HepG2 (cell line): ENCODE measurements around the gene WSB1. TPM values are rescaled to one million over a fixed set of nuclear protein-coding genes. Genes with fewer than 3 reads are reported as not detected.

Experiments
- AKAP8 ChIP-seq: sonication (generic); formaldehyde crosslinking; IDR thresholded peaks from 2 replicates; pipeline ENCODE4 v1.5.1; 2020; ENCODE audit warnings: mild to moderate bottlenecking, missing genetic modification reagents
- ARNT ChIP-seq: fragments of 450-650 bp; IDR thresholded peaks from 2 replicates; pipeline ENCODE4 v1.6.1; 2017
- CHD4 ChIP-seq: fragments of 200-600 bp; sonication (generic); IDR thresholded peaks from 2 replicates; pipeline ENCODE4 v1.7.0; 2017; ENCODE audit warnings: mild to moderate bottlenecking, low read length, borderline replicate concordance
- EHMT2 ChIP-seq: fragments of 200-600 bp; sonication (generic); IDR thresholded peaks from 2 replicates; pipeline ENCODE4 v1.7.0; 2017; ENCODE audit warnings: antibody characterized with exemption, low read depth, low read length, borderline replicate concordance
- GLI4 ChIP-seq: sonication (generic); formaldehyde crosslinking; IDR thresholded peaks from 2 replicates; pipeline ENCODE4 v1.5.1; 2020; ENCODE audit warnings: missing genetic modification reagents, mild to moderate bottlenecking, moderate library complexity, borderline replicate concordance
- HDAC2 ChIP-seq: sonication (generic); formaldehyde crosslinking; IDR thresholded peaks from 2 replicates; pipeline ENCODE4 v1.4.0; 2020; ENCODE audit warnings: missing genetic modification reagents
- PHF5A ChIP-seq: IDR thresholded peaks from one replicate; pipeline ENCODE4 v1.6.1; 2018; ENCODE audit warnings: low read depth, missing genetic modification reagents; ENCODE audit not compliant: unreplicated experiment
- SKI ChIP-seq: fragments of 450-650 bp; IDR thresholded peaks from one replicate; pipeline ENCODE4 v1.6.1; 2018; ENCODE audit warnings: mild to moderate bottlenecking; ENCODE audit not compliant: partially characterized antibody
- SP1 ChIP-seq, 2 experiments: fragments of 450-650 bp in 1 of 2; sonication (generic) in 1 of 2; formaldehyde crosslinking in 1 of 2; IDR thresholded peaks; 2 replicates each; pipeline versions ENCODE4 v1.4.0 to v1.6.1; 2016 to 2020; ENCODE audit warnings: missing genetic modification reagents in 1 of 2
- TCF12 ChIP-seq, 2 experiments: fragments of 450-650 bp in 1 of 2; sonication (generic) in 1 of 2; formaldehyde crosslinking in 1 of 2; IDR thresholded peaks; 2 replicates each; pipeline versions ENCODE4 v1.6.1 to v1.8.0; 2017 to 2022; ENCODE audit warnings: antibody characterized with exemption in 1 of 2, mild to moderate bottlenecking in 1 of 2, missing genetic modification reagents in 1 of 2, moderate library complexity in 1 of 2
- U2AF2 ChIP-seq: fragments of 200-400 bp; formaldehyde crosslinking; IDR thresholded peaks from 2 replicates; pipeline ENCODE4 v1.6.1; 2017; ENCODE audit warnings: low read depth, mild to moderate bottlenecking, low read length
- ZBTB3 ChIP-seq: sonication (generic); formaldehyde crosslinking; IDR thresholded peaks from 2 replicates; pipeline ENCODE4 v1.4.0; 2020; ENCODE audit warnings: low read depth, mild to moderate bottlenecking, moderate library complexity, missing genetic modification reagents, borderline replicate concordance
- ZBTB8A ChIP-seq: sonication (generic); formaldehyde crosslinking; IDR thresholded peaks from 2 replicates; pipeline ENCODE4 v1.4.0; 2020; ENCODE audit warnings: mild to moderate bottlenecking, low read depth, missing genetic modification reagents, borderline replicate concordance
- ZNF547 ChIP-seq: sonication (generic); formaldehyde crosslinking; IDR thresholded peaks from 2 replicates; pipeline ENCODE4 v1.5.1; 2020; ENCODE audit warnings: mild to moderate bottlenecking, missing genetic modification reagents
- ZNF724P ChIP-seq: sonication (generic); formaldehyde crosslinking; IDR thresholded peaks from 2 replicates; pipeline ENCODE4 v1.8.0; 2022; ENCODE audit warnings: missing genetic modification reagents, borderline replicate concordance
- ZNF75D ChIP-seq: sonication (generic); formaldehyde crosslinking; IDR thresholded peaks from 2 replicates; pipeline ENCODE4 v1.8.1; 2023; ENCODE audit warnings: missing genetic modification reagents, mild to moderate bottlenecking, borderline replicate concordance
- polyA plus RNA-seq, 8 experiments: library from polyadenylated mRNA; depleted of rRNA in 3 of 8; stranded (reverse) in 7 of 8; unstranded in 1 of 8; fragments of >200 nt; fragmentation: Illumina TruSeq in 4 of 8; extraction: Trizol in 4 of 8; gene quantifications; 2 replicates each; pipeline versions ENCODE4 v1.2.1 to v1.2.3, GENCODE V29; 2011 to 2016; ENCODE audit warnings: low read depth in 4 of 8, missing spikeins in 1 of 8, mixed read lengths in 1 of 8; ENCODE audit not compliant: insufficient read depth in 1 of 8
- total RNA-seq, 5 experiments: library from RNA; depleted of rRNA; stranded (reverse); fragments of >200 nt; fragmentation: Illumina TruSeq; extraction: Trizol; gene quantifications; 2 replicates each; pipeline ENCODE4 v1.2.3, GENCODE V29; 2016; ENCODE audit warnings: low read depth in 1 of 5
- TF ChIP-seq, protein P1 (sequence below): sonication (generic); formaldehyde crosslinking; conservative IDR thresholded peaks from 2 replicates; pipeline ENCODE4 v1.8.0; 2022; ENCODE audit warnings: missing genetic modification reagents
- TF ChIP-seq, protein P2 (sequence below): sonication (generic); formaldehyde crosslinking; IDR thresholded peaks from 2 replicates; pipeline ENCODE4 v1.5.1; 2020; ENCODE audit warnings: missing genetic modification reagents, mild to moderate bottlenecking, borderline replicate concordance
- TF ChIP-seq, protein P3 (sequence below): sonication (generic); formaldehyde crosslinking; IDR thresholded peaks from 2 replicates; pipeline ENCODE4 v1.4.0; 2020; ENCODE audit warnings: mild to moderate bottlenecking, missing genetic modification reagents

Gene WSB1
- total and polyA plus RNA-seq, 2 of the 13 experiments (the other 11 are each of a cell fraction or from before 2014, with no cell fraction given) = 81.3 to 294 TPM

DNA sequence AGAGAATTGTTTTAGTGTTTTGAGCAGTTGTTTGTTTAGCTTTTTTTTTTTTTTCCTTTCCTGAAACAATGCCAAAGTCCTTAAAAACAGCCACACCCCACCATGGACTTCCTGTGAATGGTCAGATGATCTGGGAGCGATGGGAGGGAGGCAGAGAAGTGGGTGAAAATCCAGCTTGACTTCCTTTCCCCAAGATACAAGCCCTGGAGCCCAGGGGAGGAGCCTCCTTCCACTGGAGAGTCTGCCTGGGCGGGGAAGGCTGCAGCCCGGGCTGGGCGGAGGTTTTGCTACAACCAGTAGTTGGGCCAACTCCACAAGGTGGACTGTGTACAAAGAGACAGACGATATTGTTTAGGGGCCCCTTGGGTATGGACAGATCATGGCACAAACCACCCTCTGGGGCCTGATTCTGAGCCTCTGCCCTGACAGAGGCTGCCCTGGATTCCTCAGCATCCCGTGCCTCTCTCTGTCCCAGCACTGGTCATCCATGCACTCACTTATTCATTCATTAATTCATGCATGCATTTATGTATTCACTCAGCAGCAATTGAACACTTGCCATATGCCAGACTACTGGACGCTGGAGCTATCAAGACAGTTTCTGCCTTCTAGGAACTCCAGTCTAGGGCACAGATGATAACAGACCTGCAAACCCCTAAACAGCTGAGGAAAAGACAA lies 29.8 kb downstream of the WSB1 start (continued):
- TF ChIP-seq ZNF75D (CRISPR knock-in tag) = no peak
- TF ChIP-seq SKI = no peak
- no peak for TF ChIP-seq PHF5A (CRISPR knock-in tag)
- TF ChIP-seq, protein P1, sequence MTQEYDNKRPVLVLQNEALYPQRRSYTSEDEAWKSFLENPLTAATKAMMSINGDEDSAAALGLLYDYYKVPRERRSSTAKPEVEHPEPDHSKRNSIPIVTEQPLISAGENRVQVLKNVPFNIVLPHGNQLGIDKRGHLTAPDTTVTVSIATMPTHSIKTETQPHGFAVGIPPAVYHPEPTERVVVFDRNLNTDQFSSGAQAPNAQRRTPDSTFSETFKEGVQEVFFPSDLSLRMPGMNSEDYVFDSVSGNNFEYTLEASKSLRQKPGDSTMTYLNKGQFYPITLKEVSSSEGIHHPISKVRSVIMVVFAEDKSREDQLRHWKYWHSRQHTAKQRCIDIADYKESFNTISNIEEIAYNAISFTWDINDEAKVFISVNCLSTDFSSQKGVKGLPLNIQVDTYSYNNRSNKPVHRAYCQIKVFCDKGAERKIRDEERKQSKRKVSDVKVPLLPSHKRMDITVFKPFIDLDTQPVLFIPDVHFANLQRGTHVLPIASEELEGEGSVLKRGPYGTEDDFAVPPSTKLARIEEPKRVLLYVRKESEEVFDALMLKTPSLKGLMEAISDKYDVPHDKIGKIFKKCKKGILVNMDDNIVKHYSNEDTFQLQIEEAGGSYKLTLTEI (CRISPR knock-in tag) = no peak
- TF ChIP-seq ARNT = no peak
- TF ChIP-seq TCF12 (IDR thresholded peaks at IDR 0.05) = no peak
- TF ChIP-seq TCF12 (CRISPR knock-in tag; IDR thresholded peaks at IDR 0.05) = no peak
- no peak for TF ChIP-seq ZNF724P
- no peak for TF ChIP-seq EHMT2
- no peak for TF ChIP-seq ZNF547 (CRISPR knock-in tag)
- TF ChIP-seq U2AF2 = no peak
- TF ChIP-seq, protein P2, sequence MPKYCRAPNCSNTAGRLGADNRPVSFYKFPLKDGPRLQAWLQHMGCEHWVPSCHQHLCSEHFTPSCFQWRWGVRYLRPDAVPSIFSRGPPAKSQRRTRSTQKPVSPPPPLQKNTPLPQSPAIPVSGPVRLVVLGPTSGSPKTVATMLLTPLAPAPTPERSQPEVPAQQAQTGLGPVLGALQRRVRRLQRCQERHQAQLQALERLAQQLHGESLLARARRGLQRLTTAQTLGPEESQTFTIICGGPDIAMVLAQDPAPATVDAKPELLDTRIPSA (CRISPR knock-in tag) = no peak
- TF ChIP-seq SP1 (IDR thresholded peaks at IDR 0.05) = no peak
- TF ChIP-seq SP1 (CRISPR knock-in tag; IDR thresholded peaks at IDR 0.05) = no peak
- no peak for TF ChIP-seq HDAC2 (CRISPR knock-in tag)
- TF ChIP-seq, protein P3, sequence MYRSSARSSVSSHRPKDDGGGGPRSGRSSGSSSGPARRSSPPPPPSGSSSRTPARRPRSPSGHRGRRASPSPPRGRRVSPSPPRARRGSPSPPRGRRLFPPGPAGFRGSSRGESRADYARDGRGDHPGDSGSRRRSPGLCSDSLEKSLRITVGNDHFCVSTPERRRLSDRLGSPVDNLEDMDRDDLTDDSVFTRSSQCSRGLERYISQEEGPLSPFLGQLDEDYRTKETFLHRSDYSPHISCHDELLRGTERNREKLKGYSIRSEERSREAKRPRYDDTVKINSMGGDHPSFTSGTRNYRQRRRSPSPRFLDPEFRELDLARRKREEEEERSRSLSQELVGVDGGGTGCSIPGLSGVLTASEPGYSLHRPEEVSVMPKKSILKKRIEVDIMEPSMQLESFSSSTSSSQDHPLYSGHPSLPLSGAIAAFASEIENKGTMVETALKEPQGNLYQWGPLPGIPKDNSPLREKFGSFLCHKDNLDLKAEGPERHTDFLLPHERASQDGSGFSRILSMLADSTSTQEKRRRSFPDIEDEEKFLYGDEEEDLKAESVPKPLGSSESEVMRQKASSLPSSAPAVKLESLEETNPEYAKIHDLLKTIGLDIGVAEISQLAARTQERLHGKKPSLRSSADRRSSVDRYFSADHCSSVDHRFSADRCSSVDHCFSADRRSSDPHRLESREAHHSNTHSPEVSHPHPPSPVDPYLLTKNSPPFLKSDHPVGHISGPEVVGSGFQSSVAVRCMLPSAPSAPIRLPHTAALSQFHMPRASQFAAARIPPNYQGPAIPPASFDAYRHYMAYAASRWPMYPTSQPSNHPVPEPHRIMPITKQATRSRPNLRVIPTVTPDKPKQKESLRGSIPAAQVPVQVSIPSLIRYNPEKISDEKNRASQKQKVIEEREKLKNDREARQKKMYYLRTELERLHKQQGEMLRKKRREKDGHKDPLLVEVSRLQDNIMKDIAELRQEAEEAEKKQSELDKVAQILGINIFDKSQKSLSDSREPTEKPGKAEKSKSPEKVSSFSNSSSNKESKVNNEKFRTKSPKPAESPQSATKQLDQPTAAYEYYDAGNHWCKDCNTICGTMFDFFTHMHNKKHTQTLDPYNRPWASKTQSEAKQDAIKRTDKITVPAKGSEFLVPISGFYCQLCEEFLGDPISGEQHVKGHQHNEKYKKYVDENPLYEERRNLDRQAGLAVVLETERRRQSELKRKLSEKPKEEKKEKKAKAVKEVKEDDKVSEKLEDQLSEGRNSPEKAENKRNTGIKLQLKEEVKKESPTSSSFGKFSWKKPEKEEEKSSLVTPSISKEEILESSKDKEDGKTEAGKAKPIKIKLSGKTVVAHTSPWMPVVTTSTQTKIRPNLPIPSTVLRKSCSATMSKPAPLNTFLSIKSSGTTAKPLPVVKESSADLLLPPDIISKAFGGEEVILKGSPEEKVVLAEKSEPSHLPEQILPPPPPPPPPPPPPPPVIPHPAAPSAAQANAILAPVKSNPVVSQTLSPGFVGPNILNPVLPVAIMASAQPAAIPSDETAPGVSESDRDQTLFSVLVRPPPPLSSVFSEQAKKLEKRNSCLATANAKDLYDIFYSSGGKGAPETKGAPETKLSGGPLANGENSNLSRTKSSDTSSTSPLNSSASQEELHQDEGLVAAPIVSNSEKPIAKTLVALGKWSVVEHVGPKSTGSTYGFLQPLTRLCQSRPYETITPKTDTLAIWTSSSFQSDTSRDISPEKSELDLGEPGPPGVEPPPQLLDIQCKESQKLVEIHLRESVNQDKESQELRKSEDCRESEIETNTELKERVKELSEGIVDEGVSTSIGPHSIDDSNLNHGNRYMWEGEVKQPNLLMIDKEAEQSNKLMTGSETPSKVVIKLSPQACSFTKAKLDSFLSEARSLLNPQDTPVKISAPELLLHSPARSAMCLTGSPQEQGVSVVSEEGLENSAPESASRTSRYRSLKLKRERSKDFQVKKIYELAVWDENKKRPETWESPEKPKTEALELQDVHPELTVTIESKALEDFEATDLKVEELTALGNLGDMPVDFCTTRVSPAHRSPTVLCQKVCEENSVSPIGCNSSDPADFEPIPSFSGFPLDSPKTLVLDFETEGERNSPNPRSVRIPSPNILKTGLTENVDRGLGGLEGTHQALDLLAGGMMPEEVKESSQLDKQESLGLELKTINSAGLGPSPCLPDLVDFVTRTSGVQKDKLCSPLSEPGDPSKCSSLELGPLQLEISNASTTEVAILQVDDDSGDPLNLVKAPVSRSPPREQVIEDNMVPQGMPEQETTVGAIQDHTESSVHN (CRISPR knock-in tag) = no peak
- no peak for TF ChIP-seq GLI4 (CRISPR knock-in tag)
- no peak for TF ChIP-seq AKAP8 (CRISPR knock-in tag)
- no peak for TF ChIP-seq ZBTB8A (CRISPR knock-in tag)
- TF ChIP-seq ZBTB3 (CRISPR knock-in tag) = no peak
- no peak for TF ChIP-seq CHD4
